A549 treated with GW870086 at 1 μM for 4 hours (cell line): Measurements from ENCODE around the gene FBXW8. TPM values are rescaled to one million over a fixed set of nuclear protein-coding genes. Genes with fewer than 3 reads are reported as not detected.

Experiments used
- total RNA-seq: library from RNA; stranded (reverse); fragments of 200-300 nt; extraction: Qiagen RNA extraction; gene quantifications from 5 replicates; pipeline ENCODE4 v1.2.3, GENCODE V29; 2022; ENCODE audit warnings: low read depth

FBXW8 gene
- 4.9 to 6.8 TPM (median 5.7 TPM) in 5 replicates for total RNA-seq

GRCh38 chr12:116910645-116911451 lies at the start of gene FBXW8:
Gene FBXW8 (plus strand): TSS chr12:116910950. CDS start chr12:116911038, 88 bp downstream.

GRCh38 chr12:116881325-116881876 lies 29.3 kb upstream of the FBXW8 start, which contains the start of gene HRK:
Gene HRK (minus strand): TSS chr12:116881441. CDS start chr12:116881307, 134 bp downstream.

Other genes with a start within 250 kb of the FBXW8 start
- gene SPRING1, start 172.9 kb upstream of the FBXW8 start, total RNA-seq, result 15.3 to 29.8 TPM (median 22.6 TPM) in 5 replicates
- gene RNFT2, start 172.6 kb upstream of the FBXW8 start, total RNA-seq, result 1.8 to 3.7 TPM (median 2.1 TPM) in 5 replicates
- gene HRK, start 29.5 kb upstream of the FBXW8 start, total RNA-seq, result 0.63 to 1.1 TPM (median 0.85 TPM) in 5 replicates
- gene TESC, start 188.5 kb downstream of the FBXW8 start, total RNA-seq, result 115 to 157 TPM (median 138 TPM) in 5 replicates